Transverse colon (tissue), 4 donors: ENCODE measurements around the gene NR1D2.
"Not testable (repeated sequence)": the region's sequence is repeated elsewhere in the genome, so short reads cannot be mapped to it uniquely, and the experiment has no call there.

ENCODE experiments used
- POLR2A ChIP-seq: fragments of 450-650 bp; IDR thresholded peaks from one replicate; pipeline ENCODE4 v1.6.1; 2016; ENCODE audit warnings: antibody characterized with exemption, mild to moderate bottlenecking, moderate library complexity
- POLR2AphosphoS5 ChIP-seq, 3 donors: sonication (generic); formaldehyde crosslinking; IDR thresholded peaks; one replicate each; pipeline ENCODE4 v1.6.1; 2016; ENCODE audit warnings: antibody characterized with exemption in 3 of 3
- TF ChIP-seq, protein P1 (sequence below), 5 experiments: fragments of 200-600 bp in 3 of 5; fragments of 450-650 bp in 2 of 5; sonication (generic) in 3 of 5; IDR thresholded peaks; 1 replicate in 2 of 5; 2 replicates in 3 of 5; pipeline ENCODE4 v1.5.1; 2016 to 2017; ENCODE audit warnings: antibody characterized with exemption in 5 of 5, inconsistent platforms in 3 of 5, mild to moderate bottlenecking in 2 of 5, moderate library complexity in 1 of 5

- TF ChIP-seq, protein P1, sequence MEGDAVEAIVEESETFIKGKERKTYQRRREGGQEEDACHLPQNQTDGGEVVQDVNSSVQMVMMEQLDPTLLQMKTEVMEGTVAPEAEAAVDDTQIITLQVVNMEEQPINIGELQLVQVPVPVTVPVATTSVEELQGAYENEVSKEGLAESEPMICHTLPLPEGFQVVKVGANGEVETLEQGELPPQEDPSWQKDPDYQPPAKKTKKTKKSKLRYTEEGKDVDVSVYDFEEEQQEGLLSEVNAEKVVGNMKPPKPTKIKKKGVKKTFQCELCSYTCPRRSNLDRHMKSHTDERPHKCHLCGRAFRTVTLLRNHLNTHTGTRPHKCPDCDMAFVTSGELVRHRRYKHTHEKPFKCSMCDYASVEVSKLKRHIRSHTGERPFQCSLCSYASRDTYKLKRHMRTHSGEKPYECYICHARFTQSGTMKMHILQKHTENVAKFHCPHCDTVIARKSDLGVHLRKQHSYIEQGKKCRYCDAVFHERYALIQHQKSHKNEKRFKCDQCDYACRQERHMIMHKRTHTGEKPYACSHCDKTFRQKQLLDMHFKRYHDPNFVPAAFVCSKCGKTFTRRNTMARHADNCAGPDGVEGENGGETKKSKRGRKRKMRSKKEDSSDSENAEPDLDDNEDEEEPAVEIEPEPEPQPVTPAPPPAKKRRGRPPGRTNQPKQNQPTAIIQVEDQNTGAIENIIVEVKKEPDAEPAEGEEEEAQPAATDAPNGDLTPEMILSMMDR (IDR thresholded peaks at IDR 0.05), result not testable (repeated sequence)
- TF ChIP-seq POLR2A; POLR2AphosphoS5 (IDR thresholded peaks at IDR 0.05): not testable (repeated sequence)
Measured at GRCh38 chr3:23918331-23918730, 26.8 kb upstream of the NR1D2 start.
